SIG-M5 treated with dmso at 0.1 percent for 504 hours (cell line): ENCODE data around the gene FAM162B.
"Not testable (repeated sequence)": the region's sequence is repeated elsewhere in the genome, so short reads cannot be mapped to it uniquely, and the experiment has no call there.

ENCODE experiments used
- DNase-seq: peaks from one replicate; lab custom pipeline; 2025; ENCODE audit not compliant: unreplicated experiment; lab: John Stamatoyannopoulos, UW

Gene FAM162B

GRCh38 chr6:116730513-116730912 is 35.0 kb downstream of the FAM162B start:
- no peak for DNase-seq

GRCh38 chr6:116726947-116727346 is 38.6 kb downstream of the FAM162B start:
- no peak for DNase-seq

- DNase-seq: peak; percentile 19
Measured at GRCh38 chr6:116714761-116715160, 50.8 kb downstream of the FAM162B start.

GRCh38 chr6:116714296-116714695 is 51.2 kb downstream of the FAM162B start:
- DNase-seq: no peak

- DNase-seq: no peak
Measured at GRCh38 chr6:116705917-116706316, 59.6 kb downstream of the FAM162B start.

- not testable (repeated sequence) for DNase-seq
Measured at GRCh38 chr6:116703888-116704287, 61.6 kb downstream of the FAM162B start.
